Activated CD8-positive, alpha-beta T cell treated with anti-CD3 and anti-CD28 coated beads, Interleukin-2, amount 10 ng/mL, durations not matched to agents 7 days and 5 days (primary cell): ENCODE measurements around the gene SLC47A2. TPM values are rescaled to one million over a fixed set of nuclear protein-coding genes. Genes with fewer than 3 reads are reported as not detected.

ENCODE experiments used
- ATAC-seq: fragments of 150-1000 bp; cut with Tn5 transposase; one replicate; pipeline ENCODE4 v1.10.0; 2021; ENCODE audit warnings: moderate library complexity
- CTCF ChIA-PET: fragments of 350-600 bp; sonication (Branson Sonifier 250); formaldehyde crosslinking; loops from one replicate; lab custom pipeline; 2021; ENCODE audit warnings: antibody characterized with exemption; lab: Charles Lee
- POLR2A ChIA-PET: fragments of 350-600 bp; sonication (Branson Sonifier 250); formaldehyde crosslinking; loops from one replicate; lab custom pipeline; 2021; ENCODE audit warnings: antibody characterized with exemption; lab: Charles Lee
- DNase-seq: peaks from one replicate; pipeline ENCODE4 v3.0.0-alpha.2; 2020
- H3K27ac Mint-ChIP-seq: one replicate; pipeline ENCODE4 v1.8.0; 2021; ENCODE audit warnings: mild to moderate bottlenecking, mixed read lengths
- H3K27me3 Mint-ChIP-seq: one replicate; pipeline ENCODE4 v1.8.0; 2021; ENCODE audit warnings: low read depth, mixed read lengths
- H3K36me3 Mint-ChIP-seq: one replicate; pipeline ENCODE4 v1.8.0; 2021; ENCODE audit warnings: low read depth, mixed read lengths
- H3K4me1 Mint-ChIP-seq: one replicate; pipeline ENCODE4 v1.8.0; 2021; ENCODE audit warnings: low read depth, mixed read lengths
- H3K4me3 Mint-ChIP-seq: one replicate; pipeline ENCODE4 v1.8.0; 2021; ENCODE audit warnings: mild to moderate bottlenecking, mixed read lengths
- H3K9me3 Mint-ChIP-seq: one replicate; pipeline ENCODE4 v1.8.0; 2022; ENCODE audit warnings: mixed read lengths; ENCODE audit not compliant: insufficient read depth
- total RNA-seq, 2 experiments: library from RNA; stranded (reverse); gene quantifications; one replicate each; pipeline ENCODE4 v1.2.3, GENCODE V29; 2021

Gene SLC47A2
- total RNA-seq, 2 experiments from 2014 or later = not detected

GRCh38 chr17:19736071-19736470 is 19.7 kb upstream of the SLC47A2 start:
- Mint-ChIP-seq H3K9me3 (no peaks in the 10 kb centered on the region), H3K4me3 (no peak overlapping the region), H3K36me3 (no peaks in the 10 kb centered on the region), H3K27me3 (peaks cover 4% of the 10 kb centered on the region), H3K27ac (no peak overlapping the region), H3K4me1 (no peaks in the 10 kb centered on the region)
- DNase-seq (no peak), ATAC-seq (no peak)
- ChIA-PET POLR2A (no interaction called here), CTCF (no interaction called here)

- POLR2A ChIA-PET = no interaction called here
- H3K36me3 Mint-ChIP-seq = no peaks in the 10 kb centered on the region
- H3K4me3 Mint-ChIP-seq = no peak overlapping the region
- no peak for DNase-seq
- no peak overlapping the region for H3K27ac Mint-ChIP-seq
- CTCF ChIA-PET = interaction anchor here (3.1 kb wide), 1 partner anchor 11 kb away, joined by 13 read pairs; no protein-coding TSS in a partner anchor
- no peaks in the 10 kb centered on the region for H3K9me3 Mint-ChIP-seq
- no peak for ATAC-seq
- H3K4me1 Mint-ChIP-seq = no peaks in the 10 kb centered on the region
- peaks cover 4% of the 10 kb centered on the region for H3K27me3 Mint-ChIP-seq
Measured at GRCh38 chr17:19733953-19734526, 17.7 kb upstream of the SLC47A2 start.

- Mint-ChIP-seq H3K27ac (no peak overlapping the region), H3K36me3 (no peaks in the 10 kb centered on the region), H3K27me3 (peaks cover 4% of the 10 kb centered on the region), H3K4me3 (no peak overlapping the region), H3K9me3 (no peaks in the 10 kb centered on the region), H3K4me1 (no peaks in the 10 kb centered on the region)
- DNase-seq = no peak
- ATAC-seq = no peak
- CTCF ChIA-PET = interaction anchor here (1.4 kb wide), 1 partner anchor 13 kb away, joined by 3 read pairs; no protein-coding TSS in a partner anchor
- POLR2A ChIA-PET = no interaction called here
Measured at GRCh38 chr17:19731626-19732025, 15.2 kb upstream of the SLC47A2 start.

DNA sequence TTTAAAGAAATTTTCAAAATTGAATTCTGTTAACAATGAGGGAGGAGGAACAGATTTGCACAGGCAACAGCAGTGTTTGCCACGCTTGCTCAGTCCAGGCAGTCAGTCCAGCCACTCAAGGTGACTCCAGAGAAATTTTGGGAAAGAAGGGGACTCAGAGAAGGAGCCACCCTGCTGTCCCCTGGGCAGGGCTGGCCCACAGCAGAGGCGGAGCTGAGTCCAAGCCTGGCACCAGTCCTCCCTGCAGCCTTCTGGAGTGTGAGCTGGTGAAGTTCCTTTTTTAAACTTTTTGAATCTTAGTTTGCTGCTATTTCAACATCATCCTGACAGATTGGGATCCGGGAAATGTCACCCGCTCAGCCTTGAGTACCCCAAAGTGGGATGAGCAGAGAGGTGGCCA is 14.5 kb upstream of the SLC47A2 start:
- H3K4me3 Mint-ChIP-seq = no peak overlapping the region
- no peaks in the 10 kb centered on the region for H3K9me3 Mint-ChIP-seq
- peaks cover 4% of the 10 kb centered on the region for H3K27me3 Mint-ChIP-seq
- H3K27ac Mint-ChIP-seq = no peak overlapping the region
- H3K36me3 Mint-ChIP-seq = no peaks in the 10 kb centered on the region
- DNase-seq (no peak), ATAC-seq (no peak)
- POLR2A ChIA-PET = no interaction called here
- no peaks in the 10 kb centered on the region for H3K4me1 Mint-ChIP-seq
- CTCF ChIA-PET = interaction anchor here (1.4 kb wide), 1 partner anchor 14 kb away, joined by 3 read pairs; no protein-coding TSS in a partner anchor

GRCh38 chr17:19729900-19730299 is 13.5 kb upstream of the SLC47A2 start:
- no peak overlapping the region for H3K4me3 Mint-ChIP-seq
- H3K27ac Mint-ChIP-seq = no peak overlapping the region
- H3K4me1 Mint-ChIP-seq = peaks cover 5% of the 10 kb centered on the region
- POLR2A ChIA-PET = no interaction called here
- no peaks in the 10 kb centered on the region for H3K36me3 Mint-ChIP-seq
- DNase-seq = no peak
- no peaks in the 10 kb centered on the region for H3K9me3 Mint-ChIP-seq
- ATAC-seq = no peak
- peaks cover 4% of the 10 kb centered on the region for H3K27me3 Mint-ChIP-seq
- CTCF ChIA-PET = no interaction called here

GRCh38 chr17:19728084-19728495 is 11.7 kb upstream of the SLC47A2 start:
- no peak overlapping the region for H3K4me3 Mint-ChIP-seq
- H3K27ac Mint-ChIP-seq = no peak overlapping the region
- ATAC-seq = no peak
- no peaks in the 10 kb centered on the region for H3K9me3 Mint-ChIP-seq
- no peaks in the 10 kb centered on the region for H3K36me3 Mint-ChIP-seq
- H3K27me3 Mint-ChIP-seq = no peaks in the 10 kb centered on the region
- H3K4me1 Mint-ChIP-seq = peaks cover 8% of the 10 kb centered on the region
- no peak for DNase-seq
- ChIA-PET CTCF (interaction anchor here (2.0 kb wide), 1 partner anchor 17 kb away, joined by 16 read pairs; no protein-coding TSS in a partner anchor), POLR2A (no interaction called here)

DNA sequence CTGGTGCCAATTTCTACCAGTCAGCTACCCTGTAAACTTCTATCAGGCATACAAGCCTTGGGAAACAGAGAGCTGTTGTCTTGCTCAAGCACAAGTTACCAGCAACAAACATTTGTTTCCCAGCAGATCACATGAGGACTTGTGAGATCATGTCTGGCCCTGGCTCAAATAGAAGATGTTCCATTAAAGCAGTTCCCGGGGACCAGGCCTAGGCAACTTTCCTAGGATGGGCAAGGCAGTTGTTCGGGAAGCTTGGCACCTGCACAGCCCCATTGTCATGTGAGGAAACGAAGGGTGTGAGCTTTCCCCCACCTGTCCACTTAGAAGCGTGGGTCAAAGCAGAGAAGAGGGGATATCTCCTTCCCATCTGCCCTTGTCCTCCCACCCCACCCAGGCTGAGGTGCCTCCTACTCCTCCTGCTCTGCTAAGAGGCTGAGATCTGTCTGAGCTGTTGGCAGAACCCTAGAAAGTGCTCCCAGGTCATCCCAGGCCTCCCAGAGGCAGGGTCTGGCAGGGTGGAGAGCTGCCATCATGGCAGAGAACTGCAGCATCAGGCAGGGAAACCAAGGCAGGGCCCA is 11.2 kb upstream of the SLC47A2 start:
- no peak for DNase-seq
- no peaks in the 10 kb centered on the region for H3K27me3 Mint-ChIP-seq
- H3K4me1 Mint-ChIP-seq = peaks cover 8% of the 10 kb centered on the region
- ChIA-PET CTCF (interaction anchor here (2.0 kb wide), 1 partner anchor 17 kb away, joined by 16 read pairs; no protein-coding TSS in a partner anchor), POLR2A (no interaction called here)
- no peak for ATAC-seq
- no peak overlapping the region for H3K4me3 Mint-ChIP-seq
- no peak overlapping the region for H3K27ac Mint-ChIP-seq
- H3K36me3 Mint-ChIP-seq = no peaks in the 10 kb centered on the region
- no peaks in the 10 kb centered on the region for H3K9me3 Mint-ChIP-seq

GRCh38 chr17:19726631-19727376 is 10.4 kb upstream of the SLC47A2 start:
- H3K4me3 Mint-ChIP-seq = no peak overlapping the region
- H3K4me1 Mint-ChIP-seq = peaks cover 8% of the 10 kb centered on the region
- DNase-seq (no peak), ATAC-seq (no peak)
- no peaks in the 10 kb centered on the region for H3K27me3 Mint-ChIP-seq
- no peak overlapping the region for H3K27ac Mint-ChIP-seq
- CTCF ChIA-PET = interaction anchor here (1.4 kb wide), 1 partner anchor 213 kb away, joined by 4 read pairs; no protein-coding TSS in a partner anchor
- POLR2A ChIA-PET = no interaction called here
- no peaks in the 10 kb centered on the region for H3K9me3 Mint-ChIP-seq
- no peaks in the 10 kb centered on the region for H3K36me3 Mint-ChIP-seq

DNA sequence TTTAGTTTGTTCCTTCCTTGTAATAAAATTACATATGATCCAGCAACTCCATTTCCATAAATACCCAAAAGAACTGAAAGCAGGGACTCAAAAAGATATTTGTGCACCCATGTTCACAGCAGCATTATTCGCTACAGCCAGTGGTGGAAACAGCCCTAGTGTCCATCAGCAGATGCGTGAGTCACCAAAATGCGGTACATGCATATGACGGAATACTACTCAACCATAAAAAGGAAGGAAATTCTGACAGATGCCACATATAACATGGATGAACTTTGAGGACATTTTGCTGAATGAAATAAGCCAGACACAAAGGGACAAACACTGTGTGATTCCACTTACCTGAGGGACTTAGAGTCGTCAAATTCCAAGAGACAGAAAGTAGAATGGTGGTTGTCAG is 9.1 kb upstream of the SLC47A2 start:
- no peaks in the 10 kb centered on the region for H3K27me3 Mint-ChIP-seq
- DNase-seq (no peak), ATAC-seq (no peak)
- H3K4me1 Mint-ChIP-seq = peaks cover 8% of the 10 kb centered on the region
- CTCF ChIA-PET = interaction anchor here (1.4 kb wide), 2 partner anchors 41 to 212 kb away, joined by 3 to 4 read pairs; no protein-coding TSS in a partner anchor
- H3K9me3 Mint-ChIP-seq = no peaks in the 10 kb centered on the region
- POLR2A ChIA-PET = no interaction called here
- no peak overlapping the region for H3K4me3 Mint-ChIP-seq
- no peaks in the 10 kb centered on the region for H3K36me3 Mint-ChIP-seq
- no peak overlapping the region for H3K27ac Mint-ChIP-seq

- no peaks in the 10 kb centered on the region for H3K27me3 Mint-ChIP-seq
- ATAC-seq = no peak
- no peaks in the 10 kb centered on the region for H3K36me3 Mint-ChIP-seq
- no peak overlapping the region for H3K27ac Mint-ChIP-seq
- ChIA-PET CTCF (interaction anchor here (1.4 kb wide), 2 partner anchors 42 to 211 kb away, joined by 3 to 4 read pairs; no protein-coding TSS in a partner anchor), POLR2A (no interaction called here)
- peak; percentile 22 for DNase-seq
- H3K4me1 Mint-ChIP-seq = peaks cover 8% of the 10 kb centered on the region
- H3K9me3 Mint-ChIP-seq = no peaks in the 10 kb centered on the region
- H3K4me3 Mint-ChIP-seq = no peak overlapping the region
Measured at GRCh38 chr17:19724501-19725420, 8.4 kb upstream of the SLC47A2 start.

DNA sequence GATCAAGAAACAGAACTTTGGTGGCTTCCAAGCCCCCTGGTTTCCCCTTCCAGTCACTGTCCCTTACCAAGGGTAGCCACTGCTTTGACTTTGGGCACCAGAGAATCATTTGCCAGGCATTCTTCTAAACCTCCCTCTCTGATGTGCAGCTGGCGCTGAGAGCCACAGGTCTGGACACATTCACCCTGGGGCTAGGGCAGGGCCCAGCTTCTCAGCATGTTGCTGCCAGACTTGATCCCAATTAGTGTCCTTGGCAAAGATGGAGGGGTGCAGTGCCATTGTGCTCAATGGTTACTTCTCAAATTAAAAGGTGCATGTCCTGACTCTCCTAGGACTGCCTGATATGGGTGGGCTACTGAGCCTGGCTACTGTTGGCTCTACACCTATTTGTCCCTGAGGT is 7.6 kb upstream of the SLC47A2 start:
- Mint-ChIP-seq H3K36me3 (no peaks in the 10 kb centered on the region), H3K27ac (no peak overlapping the region), H3K4me1 (peaks cover 8% of the 10 kb centered on the region), H3K27me3 (no peaks in the 10 kb centered on the region), H3K9me3 (no peaks in the 10 kb centered on the region), H3K4me3 (no peak overlapping the region)
- DNase-seq (no peak), ATAC-seq (no peak)
- ChIA-PET CTCF (interaction anchor here (1.7 kb wide), 1 partner anchor 43 kb away, joined by 3 read pairs; no protein-coding TSS in a partner anchor), POLR2A (no interaction called here)
